Fibroblast of lung (primary cell): ENCODE measurements around the gene ZSCAN16.

Source experiments
- EZH2 ChIP-seq: IDR thresholded peaks from 2 replicates; pipeline ENCODE4 v1.5.1; 2012; ENCODE audit warnings: low read length, control low read depth, mild to moderate bottlenecking; ENCODE audit errors: missing control alignments
- TF ChIP-seq, protein P1 (sequence below), 2 donors: IDR thresholded peaks in 1 of 2; conservative IDR thresholded peaks in 1 of 2; 1 replicate in 1 of 2; 2 replicates in 1 of 2; pipeline ENCODE4 v1.5.1; 2011 to 2012; ENCODE audit warnings: low read length in 2 of 2, control low read depth in 1 of 2, inconsistent platforms in 1 of 2, low read depth in 1 of 2, mild to moderate bottlenecking in 1 of 2

DNA sequence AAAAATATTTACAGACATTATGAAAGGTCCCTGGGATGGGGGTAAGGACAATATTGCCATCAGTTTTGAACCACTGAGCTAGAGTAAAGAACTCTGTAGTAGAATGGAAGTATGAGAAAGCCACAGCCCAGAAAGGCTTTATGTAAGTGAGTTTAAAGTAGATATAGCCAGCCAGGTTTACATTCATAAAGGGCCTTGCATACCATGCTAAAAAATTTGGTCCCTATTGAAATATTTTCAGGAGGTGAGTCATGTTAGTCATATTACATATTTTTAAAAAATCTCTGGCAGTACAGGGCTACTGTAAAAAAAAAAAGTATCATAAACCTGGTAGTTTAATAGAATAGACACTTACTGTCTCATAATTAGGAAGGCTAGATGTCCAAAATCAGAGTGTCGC lies 20.8 kb downstream of the ZSCAN16 start:
- TF ChIP-seq, protein P1, sequence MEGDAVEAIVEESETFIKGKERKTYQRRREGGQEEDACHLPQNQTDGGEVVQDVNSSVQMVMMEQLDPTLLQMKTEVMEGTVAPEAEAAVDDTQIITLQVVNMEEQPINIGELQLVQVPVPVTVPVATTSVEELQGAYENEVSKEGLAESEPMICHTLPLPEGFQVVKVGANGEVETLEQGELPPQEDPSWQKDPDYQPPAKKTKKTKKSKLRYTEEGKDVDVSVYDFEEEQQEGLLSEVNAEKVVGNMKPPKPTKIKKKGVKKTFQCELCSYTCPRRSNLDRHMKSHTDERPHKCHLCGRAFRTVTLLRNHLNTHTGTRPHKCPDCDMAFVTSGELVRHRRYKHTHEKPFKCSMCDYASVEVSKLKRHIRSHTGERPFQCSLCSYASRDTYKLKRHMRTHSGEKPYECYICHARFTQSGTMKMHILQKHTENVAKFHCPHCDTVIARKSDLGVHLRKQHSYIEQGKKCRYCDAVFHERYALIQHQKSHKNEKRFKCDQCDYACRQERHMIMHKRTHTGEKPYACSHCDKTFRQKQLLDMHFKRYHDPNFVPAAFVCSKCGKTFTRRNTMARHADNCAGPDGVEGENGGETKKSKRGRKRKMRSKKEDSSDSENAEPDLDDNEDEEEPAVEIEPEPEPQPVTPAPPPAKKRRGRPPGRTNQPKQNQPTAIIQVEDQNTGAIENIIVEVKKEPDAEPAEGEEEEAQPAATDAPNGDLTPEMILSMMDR (conservative IDR thresholded peaks at IDR 0.05 in 1 of 2, IDR thresholded peaks at IDR 0.05 in 1 of 2; ENCODE audit: low read depth in 1 of 2, low read length in 2 of 2), result no peak
- no peak for TF ChIP-seq EZH2
